Measurements from ENCODE around the gene GREB1. TPM values are rescaled to one million over a fixed set of nuclear protein-coding genes. Genes with fewer than 3 reads are reported as not detected.

The GREB1 gene
- total RNA-seq, 1 experiment from 2014 or later = 0.62 TPM

DNA sequence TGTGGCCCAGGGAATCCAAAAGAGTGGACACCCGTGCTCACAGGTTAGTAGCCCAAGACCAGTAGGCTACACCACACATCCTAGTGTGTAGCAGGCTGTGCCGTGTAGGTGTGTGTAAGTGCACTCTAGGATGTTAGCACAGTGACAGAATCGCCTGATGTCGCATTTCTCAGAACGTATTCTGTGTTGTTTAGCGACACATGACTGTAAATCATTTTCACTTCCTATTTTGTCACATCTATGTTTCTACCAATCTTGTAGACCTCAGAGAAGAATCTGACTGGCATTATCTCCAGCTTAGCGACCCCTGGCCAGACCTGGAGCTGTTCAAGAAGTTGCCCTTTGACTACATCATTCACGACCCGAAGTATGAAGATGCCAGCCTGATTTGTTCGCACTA lies 91.0 kb downstream of the GREB1 start:
- intact Hi-C loops (cut with micrococcal nuclease) = no loop called here
- no peak for TF ChIP-seq EZH2 (IDR thresholded peaks at IDR 0.05; ENCODE audit: low read length, unreplicated experiment)
- no peak for TF ChIP-seq EZH2phosphoT487 (IDR thresholded peaks at IDR 0.05; ENCODE audit: borderline replicate concordance, low read length)
- TF ChIP-seq, protein P1, sequence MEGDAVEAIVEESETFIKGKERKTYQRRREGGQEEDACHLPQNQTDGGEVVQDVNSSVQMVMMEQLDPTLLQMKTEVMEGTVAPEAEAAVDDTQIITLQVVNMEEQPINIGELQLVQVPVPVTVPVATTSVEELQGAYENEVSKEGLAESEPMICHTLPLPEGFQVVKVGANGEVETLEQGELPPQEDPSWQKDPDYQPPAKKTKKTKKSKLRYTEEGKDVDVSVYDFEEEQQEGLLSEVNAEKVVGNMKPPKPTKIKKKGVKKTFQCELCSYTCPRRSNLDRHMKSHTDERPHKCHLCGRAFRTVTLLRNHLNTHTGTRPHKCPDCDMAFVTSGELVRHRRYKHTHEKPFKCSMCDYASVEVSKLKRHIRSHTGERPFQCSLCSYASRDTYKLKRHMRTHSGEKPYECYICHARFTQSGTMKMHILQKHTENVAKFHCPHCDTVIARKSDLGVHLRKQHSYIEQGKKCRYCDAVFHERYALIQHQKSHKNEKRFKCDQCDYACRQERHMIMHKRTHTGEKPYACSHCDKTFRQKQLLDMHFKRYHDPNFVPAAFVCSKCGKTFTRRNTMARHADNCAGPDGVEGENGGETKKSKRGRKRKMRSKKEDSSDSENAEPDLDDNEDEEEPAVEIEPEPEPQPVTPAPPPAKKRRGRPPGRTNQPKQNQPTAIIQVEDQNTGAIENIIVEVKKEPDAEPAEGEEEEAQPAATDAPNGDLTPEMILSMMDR (conservative IDR thresholded peaks at IDR 0.05; ENCODE audit: low read depth, low read length) = no peak
- Histone ChIP-seq H3K36me3 (ENCODE audit: low read depth, low read length) (no peaks in the 10 kb centered on the region), H3K4me3 (ENCODE audit: low read length) (no peak overlapping the region), H2AFZ (ENCODE audit: low read length) (no peak overlapping the region), H3K27me3 (ENCODE audit: low read length) (peaks cover 7% of the 10 kb centered on the region; the same call in 1 of the 2 replicates), H4K20me1 (ENCODE audit: low read length) (no peaks in the 10 kb centered on the region), H3K79me2 (ENCODE audit: low read length) (no peaks in the 10 kb centered on the region), H3K9me2 (replicated peaks; ENCODE audit: low read length) (no peaks in the 10 kb centered on the region), H3K9me3 (ENCODE audit: low read length) (no peaks in the 10 kb centered on the region), H3K9ac (ENCODE audit: low read length) (no peak overlapping the region), H3K4me1 (ENCODE audit: insufficient read depth, low read length) (no peaks in the 10 kb centered on the region), H3K4me2 (ENCODE audit: low read length) (no peak overlapping the region), H3F3A (ENCODE audit: low read length, unreplicated experiment) (no peaks in the 10 kb centered on the region), H3K27ac (ENCODE audit: low read length) (no peak overlapping the region)
- POLR2A ChIA-PET (ENCODE audit: unreplicated experiment) = no interaction called here
- CTCF ChIA-PET = no interaction called here
- no peak for ATAC-seq
- no peak for DNase-seq
- BruUV-seq (replicated peaks) = no TSS peak

DNA sequence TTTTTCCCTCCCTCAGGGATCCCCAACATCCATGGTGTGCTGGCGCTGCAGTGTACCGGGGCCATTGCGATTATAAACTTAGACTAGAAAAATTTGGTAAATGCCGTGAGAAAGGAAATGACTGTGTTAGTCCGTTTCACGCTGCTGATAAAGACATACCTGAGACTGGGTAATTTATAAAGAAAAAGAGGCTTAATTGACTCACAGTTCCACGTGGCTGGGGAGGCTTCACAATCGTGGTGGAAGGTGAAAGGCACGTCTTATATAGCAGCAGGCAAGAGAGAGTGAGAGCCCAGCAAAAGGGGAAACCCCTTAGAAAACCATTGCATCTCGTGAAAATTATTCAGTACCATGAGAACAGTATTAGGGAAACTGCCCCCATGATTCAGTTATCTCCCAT lies 91.8 kb downstream of the GREB1 start:
- Histone ChIP-seq H3K9me2 (replicated peaks; ENCODE audit: low read length) (no peaks in the 10 kb centered on the region), H3K27me3 (ENCODE audit: low read length) (peaks cover 7% of the 10 kb centered on the region; the same call in 1 of the 2 replicates), H3K36me3 (ENCODE audit: low read depth, low read length) (no peaks in the 10 kb centered on the region), H2AFZ (ENCODE audit: low read length) (no peak overlapping the region), H3K4me2 (ENCODE audit: low read length) (no peak overlapping the region), H3K9ac (ENCODE audit: low read length) (no peak overlapping the region), H3K9me3 (ENCODE audit: low read length) (no peaks in the 10 kb centered on the region), H3F3A (ENCODE audit: low read length, unreplicated experiment) (no peaks in the 10 kb centered on the region), H3K27ac (ENCODE audit: low read length) (no peak overlapping the region), H3K79me2 (ENCODE audit: low read length) (no peaks in the 10 kb centered on the region), H3K4me3 (ENCODE audit: low read length) (no peak overlapping the region), H3K4me1 (ENCODE audit: insufficient read depth, low read length) (no peaks in the 10 kb centered on the region), H4K20me1 (ENCODE audit: low read length) (no peaks in the 10 kb centered on the region)
- ChIA-PET POLR2A (ENCODE audit: unreplicated experiment) (no interaction called here), CTCF (no interaction called here)
- intact Hi-C loops (cut with micrococcal nuclease) = no loop called here
- no TSS peak for BruUV-seq (replicated peaks)
- TF ChIP-seq EZH2 (IDR thresholded peaks at IDR 0.05; ENCODE audit: low read length, unreplicated experiment) = no peak
- DNase-seq (no peak), ATAC-seq (no peak)

DNA sequence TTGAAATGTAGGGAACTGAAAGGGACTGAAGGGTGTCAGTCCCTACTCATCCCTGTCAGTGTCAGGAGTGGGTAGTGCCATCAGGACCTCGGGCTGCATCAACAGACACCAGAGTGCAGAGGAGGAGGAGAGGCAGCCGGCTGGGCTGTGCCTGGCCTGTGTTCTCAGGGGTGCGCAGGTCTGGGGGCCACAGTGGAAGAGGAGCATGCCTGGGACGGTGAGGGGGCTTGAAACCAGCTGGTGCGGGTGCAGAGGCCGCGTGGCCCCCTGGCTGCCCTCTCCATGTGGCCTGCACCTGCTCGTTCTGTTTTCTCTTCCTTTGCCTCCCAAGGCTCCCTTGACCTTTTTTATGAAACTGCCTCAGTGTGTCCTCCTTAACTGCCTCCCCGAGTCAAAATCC lies 94.8 kb downstream of the GREB1 start:
- Histone ChIP-seq H4K20me1 (ENCODE audit: low read length) (no peaks in the 10 kb centered on the region), H2AFZ (ENCODE audit: low read length) (no peak overlapping the region), H3K9ac (ENCODE audit: low read length) (no peak overlapping the region), H3K27ac (ENCODE audit: low read length) (no peak overlapping the region), H3K79me2 (ENCODE audit: low read length) (no peaks in the 10 kb centered on the region), H3K9me3 (ENCODE audit: low read length) (no peaks in the 10 kb centered on the region), H3F3A (ENCODE audit: low read length, unreplicated experiment) (no peaks in the 10 kb centered on the region), H3K4me3 (ENCODE audit: low read length) (no peak overlapping the region), H3K4me1 (ENCODE audit: insufficient read depth, low read length) (no peaks in the 10 kb centered on the region), H3K36me3 (ENCODE audit: low read depth, low read length) (no peaks in the 10 kb centered on the region), H3K9me2 (replicated peaks; ENCODE audit: low read length) (no peaks in the 10 kb centered on the region), H3K27me3 (ENCODE audit: low read length) (no peaks in the 10 kb centered on the region; the same call in 1 of the 2 replicates), H3K4me2 (ENCODE audit: low read length) (no peak overlapping the region)
- BruUV-seq (replicated peaks) = no TSS peak
- no peak for DNase-seq
- ChIA-PET POLR2A (ENCODE audit: unreplicated experiment) (no interaction called here), CTCF (no interaction called here)
- TF ChIP-seq, protein P1 (conservative IDR thresholded peaks at IDR 0.05; ENCODE audit: low read depth, low read length) = no peak
- TF ChIP-seq EZH2phosphoT487 (IDR thresholded peaks at IDR 0.05; ENCODE audit: borderline replicate concordance, low read length) (no peak), EZH2 (IDR thresholded peaks at IDR 0.05; ENCODE audit: low read length, unreplicated experiment) (no peak)
- intact Hi-C loops (cut with micrococcal nuclease) = no loop called here
- no peak for ATAC-seq
